HepG2 (cell line): ENCODE results near the gene OTUD1. TPM values are rescaled to one million over a fixed set of nuclear protein-coding genes. Genes with fewer than 3 reads are reported as not detected.

Experiments
- CC2D1A ChIP-seq: sonication (generic); formaldehyde crosslinking; IDR thresholded peaks from 2 replicates; pipeline ENCODE4 v1.8.1; 2023; ENCODE audit warnings: mild to moderate bottlenecking, missing genetic modification reagents
- CEBPG ChIP-seq: IDR thresholded peaks from 2 replicates; pipeline ENCODE4 v1.6.1; 2016
- HOXA5 ChIP-seq: sonication (generic); formaldehyde crosslinking; IDR thresholded peaks from 2 replicates; pipeline ENCODE4 v1.4.0; 2020; ENCODE audit warnings: missing genetic modification reagents
- KLF13 ChIP-seq: sonication (generic); formaldehyde crosslinking; IDR thresholded peaks from 2 replicates; pipeline ENCODE4 v1.4.0; 2020; ENCODE audit warnings: mild to moderate bottlenecking, missing genetic modification reagents
- MLXIP ChIP-seq: sonication (generic); formaldehyde crosslinking; IDR thresholded peaks from 2 replicates; pipeline ENCODE4 v1.9.0; 2021; ENCODE audit warnings: missing genetic modification reagents, borderline replicate concordance
- NFAT5 ChIP-seq: sonication (generic); formaldehyde crosslinking; IDR thresholded peaks from 2 replicates; pipeline ENCODE4 v1.4.0; 2020; ENCODE audit warnings: missing genetic modification reagents
- NONO ChIP-seq, 2 experiments: fragments of 450-650 bp in 1 of 2; sonication (generic) in 1 of 2; formaldehyde crosslinking in 1 of 2; IDR thresholded peaks in 1 of 2; conservative IDR thresholded peaks in 1 of 2; 2 replicates each; pipeline versions ENCODE4 v1.6.1 to v1.8.0; 2017 to 2022; ENCODE audit warnings: mild to moderate bottlenecking in 1 of 2, missing genetic modification reagents in 1 of 2, moderate library complexity in 1 of 2
- SOX6 ChIP-seq, 2 experiments: fragments of 450-650 bp in 1 of 2; sonication (generic) in 1 of 2; formaldehyde crosslinking in 1 of 2; IDR thresholded peaks; 2 replicates each; pipeline versions ENCODE4 v1.4.0 to v1.6.1; 2017 to 2020; ENCODE audit warnings: antibody characterized with exemption in 1 of 2, mild to moderate bottlenecking in 1 of 2, missing genetic modification reagents in 1 of 2
- ZBTB20 ChIP-seq: sonication (generic); formaldehyde crosslinking; IDR thresholded peaks from 2 replicates; pipeline ENCODE4 v1.8.1; 2023; ENCODE audit warnings: missing genetic modification reagents, low read depth, mild to moderate bottlenecking, borderline replicate concordance
- ZBTB7A ChIP-seq: sonication (generic); formaldehyde crosslinking; IDR thresholded peaks from 2 replicates; pipeline ENCODE4 v1.8.0; 2022; ENCODE audit warnings: mild to moderate bottlenecking, missing genetic modification reagents
- ZEB1 ChIP-seq: IDR thresholded peaks from 2 replicates; pipeline ENCODE4 v1.6.1; 2012; ENCODE audit warnings: mild to moderate bottlenecking, low read depth, inconsistent platforms; ENCODE audit not compliant: insufficient replicate concordance
- ZFP36L2 ChIP-seq: sonication (generic); formaldehyde crosslinking; IDR thresholded peaks from 2 replicates; pipeline ENCODE4 v1.4.0; 2020; ENCODE audit warnings: missing genetic modification reagents
- ZNF235 ChIP-seq: sonication (generic); formaldehyde crosslinking; IDR thresholded peaks from 2 replicates; pipeline ENCODE4 v1.8.1; 2023; ENCODE audit warnings: mild to moderate bottlenecking, missing genetic modification reagents, borderline replicate concordance
- polyA plus RNA-seq, 8 experiments: library from polyadenylated mRNA; depleted of rRNA in 3 of 8; stranded (reverse) in 7 of 8; unstranded in 1 of 8; fragments of >200 nt; fragmentation: Illumina TruSeq in 4 of 8; extraction: Trizol in 4 of 8; gene quantifications; 2 replicates each; pipeline versions ENCODE4 v1.2.1 to v1.2.3, GENCODE V29; 2011 to 2016; ENCODE audit warnings: low read depth in 4 of 8, missing spikeins in 1 of 8, mixed read lengths in 1 of 8; ENCODE audit not compliant: insufficient read depth in 1 of 8
- total RNA-seq, 5 experiments: library from RNA; depleted of rRNA; stranded (reverse); fragments of >200 nt; fragmentation: Illumina TruSeq; extraction: Trizol; gene quantifications; 2 replicates each; pipeline ENCODE4 v1.2.3, GENCODE V29; 2016; ENCODE audit warnings: low read depth in 1 of 5
- TF ChIP-seq, protein P1 (sequence below): sonication (generic); formaldehyde crosslinking; IDR thresholded peaks from 2 replicates; pipeline ENCODE4 v1.4.0; 2020; ENCODE audit warnings: missing genetic modification reagents

The OTUD1 gene
- total and polyA plus RNA-seq, 2 of the 13 experiments (the other 11 are each of a cell fraction or from before 2014, with no cell fraction given), result 1.2 to 1.4 TPM

GRCh38 chr10:23438547-23439451 lies at the start of gene OTUD1 (continued):
- TF ChIP-seq NONO (IDR thresholded peaks at IDR 0.05) (no peak), NONO (CRISPR knock-in tag; conservative IDR thresholded peaks at IDR 0.05) (no peak), ZEB1 (no peak), ZBTB7A (CRISPR knock-in tag) (no peak), SOX6 (IDR thresholded peaks at IDR 0.05) (no peak), SOX6 (CRISPR knock-in tag; IDR thresholded peaks at IDR 0.05) (peak; percentile 27; the same call in 1 of the 2 replicates), ZFP36L2 (no peak), KLF13 (no peak), CC2D1A (no peak), NFAT5 (CRISPR knock-in tag) (no peak), HOXA5 (CRISPR knock-in tag) (no peak), CEBPG (CRISPR knock-in tag) (no peak), MLXIP (no peak), ZBTB20 (no peak), ZNF235 (CRISPR knock-in tag) (no peak)
- TF ChIP-seq, protein P1, sequence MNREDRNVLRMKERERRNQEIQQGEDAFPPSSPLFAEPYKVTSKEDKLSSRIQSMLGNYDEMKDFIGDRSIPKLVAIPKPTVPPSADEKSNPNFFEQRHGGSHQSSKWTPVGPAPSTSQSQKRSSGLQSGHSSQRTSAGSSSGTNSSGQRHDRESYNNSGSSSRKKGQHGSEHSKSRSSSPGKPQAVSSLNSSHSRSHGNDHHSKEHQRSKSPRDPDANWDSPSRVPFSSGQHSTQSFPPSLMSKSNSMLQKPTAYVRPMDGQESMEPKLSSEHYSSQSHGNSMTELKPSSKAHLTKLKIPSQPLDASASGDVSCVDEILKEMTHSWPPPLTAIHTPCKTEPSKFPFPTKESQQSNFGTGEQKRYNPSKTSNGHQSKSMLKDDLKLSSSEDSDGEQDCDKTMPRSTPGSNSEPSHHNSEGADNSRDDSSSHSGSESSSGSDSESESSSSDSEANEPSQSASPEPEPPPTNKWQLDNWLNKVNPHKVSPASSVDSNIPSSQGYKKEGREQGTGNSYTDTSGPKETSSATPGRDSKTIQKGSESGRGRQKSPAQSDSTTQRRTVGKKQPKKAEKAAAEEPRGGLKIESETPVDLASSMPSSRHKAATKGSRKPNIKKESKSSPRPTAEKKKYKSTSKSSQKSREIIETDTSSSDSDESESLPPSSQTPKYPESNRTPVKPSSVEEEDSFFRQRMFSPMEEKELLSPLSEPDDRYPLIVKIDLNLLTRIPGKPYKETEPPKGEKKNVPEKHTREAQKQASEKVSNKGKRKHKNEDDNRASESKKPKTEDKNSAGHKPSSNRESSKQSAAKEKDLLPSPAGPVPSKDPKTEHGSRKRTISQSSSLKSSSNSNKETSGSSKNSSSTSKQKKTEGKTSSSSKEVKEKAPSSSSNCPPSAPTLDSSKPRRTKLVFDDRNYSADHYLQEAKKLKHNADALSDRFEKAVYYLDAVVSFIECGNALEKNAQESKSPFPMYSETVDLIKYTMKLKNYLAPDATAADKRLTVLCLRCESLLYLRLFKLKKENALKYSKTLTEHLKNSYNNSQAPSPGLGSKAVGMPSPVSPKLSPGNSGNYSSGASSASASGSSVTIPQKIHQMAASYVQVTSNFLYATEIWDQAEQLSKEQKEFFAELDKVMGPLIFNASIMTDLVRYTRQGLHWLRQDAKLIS (CRISPR knock-in tag), result no peak
